ENCODE results near the gene MALSU1.
A peak's percentile ranks its signal among the peaks of the same experiment; 100 is the strongest.
"Not testable (repeated sequence)": the region's sequence is repeated elsewhere in the genome, so short reads cannot be mapped to it uniquely, and the experiment has no call there.

MALSU1 gene

GRCh38 chr7:23287612-23288011 lies 11.5 kb upstream of the MALSU1 start:
- DNase-seq: no peak

GRCh38 chr7:23290993-23291392 lies 8.1 kb upstream of the MALSU1 start:
- DNase-seq: no peak

DNA sequence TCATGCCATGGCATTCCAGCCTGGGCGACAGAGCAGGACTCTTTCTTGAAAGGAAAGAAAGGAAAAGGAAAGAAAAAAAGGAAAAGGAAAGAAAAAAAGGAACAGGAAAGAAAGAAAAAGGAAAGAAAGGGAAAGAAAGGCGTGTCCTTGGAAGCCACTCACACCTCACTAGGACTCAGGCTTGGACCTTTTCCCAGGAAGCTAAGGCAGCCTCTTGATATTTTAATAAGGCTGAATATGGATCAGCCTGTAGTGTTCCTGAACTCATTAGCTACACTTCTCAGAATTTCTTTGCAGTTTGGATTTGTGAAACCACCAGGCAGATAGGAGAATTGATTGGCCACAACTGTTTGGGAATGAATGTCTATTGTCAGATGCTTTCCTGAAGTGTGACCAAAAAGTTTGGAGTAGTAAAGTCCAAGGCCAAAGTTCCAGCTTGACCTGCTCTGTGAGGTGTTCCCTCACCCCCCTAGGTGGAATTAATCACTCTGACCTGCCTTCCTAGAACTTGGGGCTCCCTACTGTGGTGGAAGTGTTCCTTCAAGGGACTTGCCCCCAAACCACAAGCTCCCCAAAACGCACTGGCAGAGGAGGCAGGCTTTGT lies 7.1 kb upstream of the MALSU1 start:
- DNase-seq: no peak

DNA sequence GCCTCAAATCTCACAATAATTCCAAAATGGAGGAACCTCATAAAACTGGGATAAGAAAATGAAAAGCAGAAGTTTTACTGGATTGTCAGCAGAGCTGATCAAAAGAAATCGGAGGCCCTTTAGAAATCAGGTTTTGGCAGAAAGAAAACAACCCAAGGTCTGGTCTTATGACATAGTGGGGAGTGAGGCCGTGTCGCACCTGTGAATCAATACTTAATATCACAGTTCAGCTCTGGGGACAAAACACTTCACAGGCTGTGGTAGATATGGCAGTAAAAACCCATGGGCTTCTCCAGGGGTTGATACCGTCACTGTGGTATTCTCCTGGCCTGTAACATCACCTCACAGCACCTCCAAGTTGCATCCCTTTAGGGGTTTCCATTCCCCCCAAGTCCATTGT lies 6.5 kb upstream of the MALSU1 start:
- DNase-seq: no peak

DNA sequence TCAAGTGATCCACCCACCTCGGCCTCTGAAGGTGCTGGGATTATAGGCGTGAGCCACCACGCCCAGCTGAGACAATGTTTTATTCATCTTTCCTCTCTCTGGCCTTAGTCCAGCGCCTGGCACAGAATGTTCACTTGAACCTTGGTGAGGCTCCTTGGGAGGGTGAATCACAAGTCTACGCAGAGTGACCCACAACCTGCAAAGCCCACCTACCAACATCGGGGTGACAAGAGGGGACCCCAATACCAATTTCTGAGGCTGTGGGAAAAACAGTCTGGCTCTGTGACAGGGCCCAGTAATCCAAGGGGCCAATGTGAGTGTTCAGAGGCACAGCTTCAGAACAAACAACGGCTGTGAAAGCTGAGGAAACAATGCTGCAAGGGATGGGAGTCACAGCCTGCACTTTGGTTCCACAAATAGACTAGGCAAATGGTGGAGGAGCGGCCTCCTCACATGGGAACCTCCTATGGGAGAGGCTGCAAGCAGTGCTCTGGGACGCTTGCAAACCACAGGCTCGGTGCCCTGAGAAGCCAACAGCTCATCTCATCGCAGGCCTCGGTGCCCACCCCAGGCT lies 5.6 kb upstream of the MALSU1 start:
- DNase-seq: no peak

DNA sequence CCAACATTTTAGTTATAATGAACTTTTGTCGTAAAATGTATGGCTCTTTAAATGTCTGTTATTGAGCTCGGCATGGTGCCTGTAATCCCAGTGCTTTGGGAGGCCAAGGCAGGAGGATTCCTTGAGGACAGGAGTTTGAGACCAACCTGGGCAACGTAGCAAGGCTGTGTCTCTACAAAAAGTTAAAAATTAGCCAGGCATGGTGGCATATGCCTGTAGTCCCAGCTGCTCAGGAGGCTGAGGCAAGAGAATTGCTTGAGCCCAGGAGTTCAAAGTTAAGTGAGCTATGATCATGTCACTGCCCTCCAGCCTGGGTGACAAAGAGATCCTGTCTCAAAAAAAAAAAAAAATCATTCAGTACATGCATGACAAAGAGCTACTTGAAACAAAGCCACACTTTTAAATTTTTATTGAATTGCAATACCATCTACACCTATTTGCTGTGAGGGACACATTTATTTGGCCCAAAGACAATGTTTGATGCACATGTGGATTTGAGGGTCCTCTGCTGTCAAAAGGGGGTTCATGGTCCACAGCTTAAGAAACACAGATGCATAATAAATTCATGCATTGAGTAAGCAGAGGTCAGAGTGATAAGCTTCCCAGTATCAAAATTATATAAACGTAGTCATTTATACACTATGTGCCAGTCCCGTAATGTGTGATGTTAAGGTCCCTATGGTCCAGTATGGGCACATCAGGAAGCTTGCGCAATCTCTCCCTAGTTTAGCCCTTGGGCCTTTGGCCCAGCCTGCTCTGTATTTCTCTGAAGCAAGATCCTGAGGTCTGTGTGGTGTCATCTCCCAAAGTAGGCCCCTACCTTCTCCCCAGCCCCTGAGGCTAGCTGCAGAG lies 4.4 kb upstream of the MALSU1 start:
- no peak for DNase-seq

GRCh38 chr7:23295401-23295697 lies 3.8 kb upstream of the MALSU1 start:
- DNase-seq: no peak

- DNase-seq: no peak
Measured at GRCh38 chr7:23298141-23298881, 828 bp upstream of the MALSU1 start.

DNA sequence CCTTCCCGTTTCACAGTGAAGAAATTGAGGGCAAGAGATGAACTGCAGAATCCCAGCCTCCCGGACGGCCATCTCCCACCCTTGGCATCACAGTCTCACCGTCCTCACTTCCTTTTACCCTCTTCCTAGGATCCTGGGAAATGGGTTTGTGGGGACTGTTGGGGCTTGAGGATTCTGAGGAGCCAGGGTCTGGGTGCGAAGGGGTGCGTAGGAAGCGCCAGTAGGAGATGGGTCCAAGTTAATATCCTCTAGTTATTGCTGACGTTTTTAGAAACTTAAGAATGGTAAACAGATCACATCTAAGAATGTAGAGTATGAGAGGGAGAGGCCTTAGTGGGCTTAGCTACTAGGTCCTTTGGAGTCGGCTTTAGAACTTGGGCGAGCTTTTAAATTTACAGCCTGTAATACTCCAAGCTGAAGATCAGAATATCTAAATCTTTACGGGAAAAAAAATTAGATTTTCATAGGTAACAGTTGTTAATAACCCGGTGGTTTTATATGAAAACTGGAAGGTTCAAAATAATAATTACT lies 696 bp downstream of the MALSU1 start:
- DNase-seq: no peak

- no peak for DNase-seq
Measured at GRCh38 chr7:23306936-23307521, 7.9 kb downstream of the MALSU1 start.

- DNase-seq: no peak
Measured at GRCh38 chr7:23308754-23309153, 9.6 kb downstream of the MALSU1 start.

GRCh38 chr7:23312141-23312540 lies 13.0 kb downstream of the MALSU1 start:
- not testable (repeated sequence) for DNase-seq

- DNase-seq: no peak
Measured at GRCh38 chr7:23315366-23315765, 16.2 kb downstream of the MALSU1 start.

DNA sequence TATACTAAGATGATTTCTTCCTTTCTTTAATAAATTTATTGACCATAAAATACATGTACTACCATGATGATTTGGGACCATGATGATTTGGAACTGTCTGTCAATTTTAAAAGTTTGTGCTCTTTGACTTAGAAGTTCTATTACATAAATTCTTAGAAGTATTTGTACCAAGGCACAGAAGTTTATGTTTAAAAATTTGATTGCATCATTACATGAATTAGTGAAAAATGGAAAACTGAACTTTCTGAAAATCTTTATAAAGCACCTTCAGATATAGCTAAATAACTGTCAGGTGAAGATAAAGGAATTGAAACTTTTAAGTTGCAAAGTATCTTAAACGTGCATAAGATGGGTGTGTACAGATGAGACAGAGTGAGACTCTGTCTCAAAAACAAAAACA lies 32.0 kb downstream of the MALSU1 start:
- no peak for DNase-seq

DNA sequence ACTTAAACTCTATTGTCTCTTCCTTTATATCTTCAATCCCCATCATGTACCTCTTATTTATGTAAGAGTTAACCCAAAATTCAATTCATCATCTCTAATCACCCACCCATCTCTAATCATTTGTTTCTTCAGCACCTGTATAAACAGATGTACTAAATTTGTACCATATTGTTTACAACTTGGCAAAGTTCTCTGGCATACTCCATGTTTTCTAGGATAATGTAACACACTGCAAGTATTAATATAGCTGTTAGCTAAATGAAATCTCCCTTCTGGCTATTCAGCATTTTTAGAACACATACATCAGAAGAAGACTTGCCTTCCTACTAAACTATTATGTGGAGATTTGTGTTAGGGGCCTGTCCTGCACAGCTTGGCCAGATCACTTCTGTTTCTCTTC lies 33.1 kb downstream of the MALSU1 start:
- no peak for DNase-seq

DNA sequence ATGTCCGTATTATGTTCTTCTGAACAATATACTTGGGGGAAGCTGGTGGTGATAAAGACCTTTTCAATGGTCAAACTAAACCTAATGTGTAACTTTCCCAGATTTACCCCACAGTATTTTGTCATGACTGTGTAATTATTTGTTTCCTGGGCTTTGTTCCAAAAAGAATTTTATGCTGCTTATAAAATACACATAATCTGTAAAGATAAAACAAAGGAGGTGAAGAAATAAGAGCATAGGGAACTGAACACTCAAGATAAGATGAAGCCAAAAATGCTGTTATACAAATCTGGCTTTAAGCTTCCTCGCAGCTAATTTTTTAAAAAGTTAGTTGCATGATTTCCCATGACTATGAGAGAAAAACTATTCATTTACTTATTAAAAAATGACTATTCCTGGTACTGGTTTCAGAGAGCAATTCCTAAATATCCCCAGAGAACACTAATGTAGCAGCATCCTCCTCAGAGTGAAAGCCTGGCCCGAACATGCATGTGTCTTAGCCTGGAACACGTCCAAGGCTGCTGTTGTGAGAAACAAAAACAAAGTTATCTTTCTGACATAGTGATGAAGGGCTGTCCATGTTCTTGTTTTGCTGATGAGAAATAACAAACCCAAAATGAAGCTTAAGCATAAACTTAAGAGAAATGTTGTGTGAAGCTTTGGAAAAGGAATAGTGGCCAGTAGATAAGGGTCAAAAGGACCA lies 33.9 kb downstream of the MALSU1 start:
- no peak for DNase-seq

GRCh38 chr7:23333671-23334246 lies 34.6 kb downstream of the MALSU1 start:
- DNase-seq: no peak

DNA sequence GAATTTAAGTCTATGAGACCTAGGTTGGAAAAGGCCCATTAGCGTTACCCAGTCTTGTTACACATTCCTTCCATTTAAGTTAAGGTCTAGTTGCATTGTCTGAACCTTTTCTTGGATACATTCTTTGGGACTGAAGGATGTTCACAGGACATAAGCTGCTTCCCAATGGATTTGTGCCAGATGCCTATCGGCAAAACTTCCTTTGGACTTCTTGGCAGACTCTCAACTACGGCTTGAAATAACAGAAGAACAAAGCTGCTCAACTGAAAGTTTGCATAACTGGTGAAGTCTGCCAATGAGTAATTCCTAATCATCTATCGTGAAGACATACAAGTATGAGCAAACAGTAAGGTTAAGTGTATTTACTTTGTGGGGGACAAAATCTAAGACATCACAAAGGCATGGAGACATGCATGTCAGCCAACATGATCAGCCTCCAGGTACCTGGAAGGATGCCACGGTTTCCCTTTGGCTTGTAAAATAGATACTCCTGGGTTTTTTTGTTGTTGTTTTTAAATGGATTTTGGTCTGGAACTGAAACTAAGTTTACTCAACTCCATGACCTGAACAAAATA lies 35.4 kb downstream of the MALSU1 start:
- DNase-seq: peak; percentile 4

DNA sequence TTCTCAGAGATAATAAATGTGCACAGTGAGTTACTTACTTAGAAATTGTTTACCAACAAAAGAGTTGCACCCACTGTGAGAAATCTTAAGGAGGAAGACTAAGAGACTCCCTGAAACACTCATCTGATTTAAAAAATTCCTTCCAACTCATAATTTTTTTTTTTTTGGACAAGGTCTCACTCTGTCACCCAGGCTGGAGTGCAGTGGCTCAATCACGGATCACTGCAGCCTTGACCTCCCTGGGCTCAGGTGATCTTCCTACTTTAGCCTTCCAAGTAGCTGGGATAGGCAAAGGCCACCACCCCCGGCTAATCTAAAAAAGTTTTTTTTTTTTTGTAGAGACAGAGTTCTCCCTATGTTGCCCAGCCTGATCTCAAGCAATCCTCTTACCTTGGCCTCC lies 36.0 kb downstream of the MALSU1 start:
- no peak for DNase-seq

GRCh38 chr7:23335621-23336020 lies 36.5 kb downstream of the MALSU1 start:
- DNase-seq: no peak

DNA sequence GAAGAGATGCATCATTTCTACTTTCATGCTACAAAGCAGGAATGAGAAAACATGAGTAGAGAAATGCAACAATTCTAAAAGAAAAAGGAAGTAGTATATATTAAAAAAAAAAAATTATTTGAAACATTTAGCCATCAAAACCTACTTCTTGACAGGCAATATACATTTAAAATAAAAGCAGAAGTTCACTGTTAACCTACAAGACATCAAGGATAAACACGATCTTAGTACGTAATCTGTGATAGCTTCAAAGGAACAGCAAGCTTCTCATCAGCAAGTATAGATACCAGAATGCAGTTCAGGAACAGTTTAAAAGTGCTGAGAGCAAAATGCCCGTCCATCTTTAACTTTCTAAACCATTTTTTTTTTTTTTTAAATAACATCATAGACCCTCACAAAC lies 36.9 kb downstream of the MALSU1 start:
- no peak for DNase-seq

GRCh38 chr7:23336799-23337283 lies 37.7 kb downstream of the MALSU1 start:
- DNase-seq: no peak
